Measurements from ENCODE around the gene RERE.
"Not testable (repeated sequence)": the region's sequence is repeated elsewhere in the genome, so short reads cannot be mapped to it uniquely, and the experiment has no call there.

Gene RERE

DNA sequence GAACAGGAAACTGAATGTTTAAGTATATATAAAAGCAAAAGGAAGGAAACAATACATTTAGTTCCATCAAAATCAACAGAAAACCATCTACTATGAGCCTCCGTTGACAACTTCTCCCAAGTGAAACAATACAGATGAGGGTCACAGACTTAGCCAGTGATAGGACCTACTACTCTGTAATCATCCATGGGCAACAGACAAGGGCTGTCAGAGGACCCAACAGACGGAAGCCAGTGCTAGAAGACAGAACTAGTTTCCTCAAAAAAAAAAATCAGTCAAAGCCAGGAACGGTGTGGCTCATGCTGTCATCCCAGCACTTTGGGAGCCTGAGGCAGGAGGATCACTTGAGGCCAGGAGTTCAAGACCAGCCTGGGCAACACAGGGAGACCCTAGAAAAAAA lies 20.6 kb downstream of the RERE start:
- no peak for DNase-seq

DNA sequence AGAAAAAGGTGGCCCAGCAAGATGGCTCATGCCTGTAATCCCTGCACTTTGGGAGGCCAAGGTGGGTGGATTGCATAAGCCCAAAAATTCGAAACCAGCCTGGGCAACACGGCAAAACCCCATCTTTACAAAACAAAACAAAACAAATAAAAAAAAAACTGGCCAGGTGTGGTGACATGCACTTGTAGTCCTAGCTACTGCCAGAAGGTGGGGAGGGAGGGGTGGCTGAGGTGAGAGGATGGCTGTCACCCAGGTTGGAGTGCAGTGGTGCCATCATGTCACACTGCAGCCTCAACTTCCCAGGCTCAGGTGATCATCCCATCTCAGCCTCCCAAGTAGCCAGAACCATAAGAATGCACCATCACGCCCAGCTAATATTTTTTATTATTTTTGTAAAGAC lies 22.8 kb downstream of the RERE start:
- DNase-seq, result no peak

DNA sequence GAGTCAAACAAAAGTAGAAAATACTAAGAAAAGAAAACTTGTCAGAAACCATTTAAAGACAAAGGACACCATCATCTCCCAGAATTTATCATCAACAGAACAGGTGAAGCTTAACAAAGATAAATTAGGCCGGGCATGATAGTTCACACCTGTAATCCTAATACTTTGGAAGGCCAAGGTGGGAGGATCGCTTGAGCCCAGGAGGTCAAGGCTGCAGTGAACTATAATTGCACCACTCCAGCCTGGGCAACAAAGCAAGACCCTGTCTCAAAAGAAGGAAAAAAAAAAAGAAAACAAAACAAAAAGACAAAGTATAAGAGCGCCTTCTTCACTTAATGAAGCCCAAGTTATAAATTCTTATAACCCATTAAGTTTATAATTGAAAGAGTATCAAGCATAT lies 25.6 kb downstream of the RERE start:
- DNase-seq, result no peak

DNA sequence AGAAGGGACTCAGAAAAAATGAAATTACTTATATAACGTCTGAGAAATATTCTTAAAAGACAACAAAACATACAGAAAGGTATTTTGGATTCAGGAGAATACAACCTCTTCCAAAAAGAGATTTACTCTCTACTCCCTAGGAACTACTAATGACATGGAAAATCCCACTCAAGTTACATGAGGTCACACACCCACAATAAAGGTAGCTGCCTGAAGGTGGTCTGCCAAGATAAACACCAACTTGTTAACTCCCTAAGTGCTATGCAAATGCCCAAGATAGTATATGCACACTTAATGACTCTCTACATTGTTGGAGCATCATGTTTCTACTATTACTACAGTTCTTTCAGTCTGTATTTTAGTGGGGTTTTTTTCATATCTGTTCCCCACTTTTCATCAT lies 26.5 kb downstream of the RERE start:
- no peak for DNase-seq

DNA sequence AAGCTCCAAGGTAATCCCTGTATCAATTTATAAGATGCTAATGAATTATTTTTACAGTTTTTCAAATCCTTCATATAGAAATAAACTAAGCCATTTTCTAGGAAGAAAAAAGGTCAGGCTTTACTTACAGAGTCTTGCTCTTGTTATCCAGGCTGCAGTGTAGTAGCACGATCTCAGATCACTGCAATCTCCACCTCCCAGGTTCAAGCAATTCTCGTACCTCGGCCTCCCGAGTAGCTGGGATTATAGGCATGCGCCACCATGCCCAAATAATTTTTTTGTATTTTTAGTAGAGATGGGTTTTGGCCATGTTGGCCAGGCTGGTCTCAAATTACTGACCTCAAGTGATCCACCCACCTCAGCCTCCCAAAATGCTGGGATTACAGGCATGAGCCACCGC lies 27.0 kb downstream of the RERE start:
- no peak for DNase-seq

DNA sequence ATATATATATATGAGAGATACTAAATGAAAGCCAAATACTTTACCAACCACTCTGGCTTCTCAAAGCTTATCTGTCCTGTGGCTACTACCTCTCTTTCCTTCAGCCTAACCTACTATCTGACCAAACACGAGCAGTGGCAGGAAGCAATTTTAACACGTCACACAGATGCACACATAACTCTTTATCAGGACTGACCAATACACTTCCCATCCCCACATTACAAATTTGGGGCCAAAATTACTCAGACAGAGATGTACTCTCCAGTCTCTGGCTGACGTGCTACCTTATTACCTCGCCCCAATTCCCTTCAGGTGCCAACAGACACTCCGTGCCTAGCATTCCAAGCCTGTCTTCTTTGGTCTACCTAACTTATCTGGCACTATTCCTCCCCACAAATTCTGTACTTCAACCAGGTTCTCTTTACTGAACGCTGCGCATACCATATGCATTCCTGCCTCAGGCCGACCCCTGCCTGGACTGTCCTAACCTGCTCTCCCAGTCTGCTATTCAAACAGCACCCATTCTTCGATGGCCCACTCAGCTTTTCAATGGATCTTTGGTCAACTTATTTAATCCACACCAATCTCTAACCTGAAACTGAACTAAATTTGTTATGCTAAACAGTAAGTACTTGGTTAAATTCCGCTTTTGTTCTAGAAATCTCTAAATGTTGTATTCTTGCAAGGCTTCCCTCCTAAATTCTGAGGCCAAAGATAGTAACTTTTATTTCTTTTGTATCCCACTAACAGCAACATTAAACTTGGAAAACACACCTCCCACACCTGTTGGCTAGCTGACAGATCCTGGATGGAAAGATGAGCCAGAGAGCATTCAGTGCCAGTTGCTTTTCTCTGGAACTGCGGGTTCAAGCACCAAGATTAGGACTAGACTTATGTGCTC lies 27.9 kb downstream of the RERE start:
- DNase-seq, result no peak

DNA sequence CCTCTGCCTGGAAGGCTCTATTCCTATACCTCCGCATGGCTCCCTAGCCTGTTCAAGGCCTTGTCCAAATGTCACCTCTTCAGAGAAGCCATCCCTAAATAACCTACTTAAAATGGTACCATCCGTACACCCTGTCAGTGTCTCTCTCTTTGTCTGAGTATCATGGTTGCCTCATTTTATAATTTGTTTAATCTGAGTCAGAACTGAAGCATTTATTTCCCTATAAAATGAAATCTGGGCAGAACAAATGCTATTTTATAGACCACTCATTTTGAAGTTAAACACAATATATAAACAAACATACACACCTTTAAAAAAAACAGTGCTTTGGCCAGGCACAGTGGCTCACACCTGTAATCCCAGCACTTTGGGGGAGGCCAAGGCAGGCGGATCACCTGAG lies 30.2 kb downstream of the RERE start:
- no peak for DNase-seq

DNA sequence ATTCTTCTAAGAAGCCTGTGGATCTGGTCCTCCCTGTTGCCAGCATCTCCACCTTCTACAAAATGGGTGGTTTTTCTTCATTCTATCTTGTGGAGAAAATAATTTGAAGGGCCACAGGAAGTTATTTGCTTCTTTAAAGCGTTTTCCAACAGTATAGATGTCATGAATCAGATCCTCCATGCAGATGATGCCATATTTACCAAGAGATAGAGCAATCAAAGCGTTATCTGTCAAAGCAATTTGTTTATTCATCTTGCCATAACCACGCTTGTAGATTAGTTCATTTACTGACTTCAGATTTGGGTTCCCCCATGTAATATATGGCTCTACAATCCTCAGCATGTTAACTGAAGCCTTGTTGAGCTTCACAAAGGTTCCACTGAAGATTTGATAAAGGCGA lies 31.2 kb downstream of the RERE start:
- not testable (repeated sequence) for DNase-seq

DNA sequence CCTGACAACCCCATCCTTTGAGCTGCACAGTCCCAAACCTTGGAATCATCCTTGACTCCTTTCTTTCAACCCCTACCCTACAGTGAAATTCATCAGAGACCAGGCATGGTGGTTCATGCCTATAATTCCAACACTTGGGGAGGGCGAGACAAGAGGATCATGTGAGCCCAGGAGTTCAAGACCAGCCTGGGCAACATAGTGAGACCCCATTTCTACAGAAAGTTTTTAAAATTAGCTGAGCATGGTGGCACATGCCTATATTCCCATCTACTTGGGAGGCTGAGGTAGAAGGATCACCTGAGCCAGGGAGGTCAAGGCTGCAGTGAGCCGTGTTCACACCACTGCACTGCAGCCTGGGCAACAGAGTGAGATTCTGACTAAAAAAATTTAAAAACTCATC lies 34.5 kb downstream of the RERE start:
- no peak for DNase-seq

DNA sequence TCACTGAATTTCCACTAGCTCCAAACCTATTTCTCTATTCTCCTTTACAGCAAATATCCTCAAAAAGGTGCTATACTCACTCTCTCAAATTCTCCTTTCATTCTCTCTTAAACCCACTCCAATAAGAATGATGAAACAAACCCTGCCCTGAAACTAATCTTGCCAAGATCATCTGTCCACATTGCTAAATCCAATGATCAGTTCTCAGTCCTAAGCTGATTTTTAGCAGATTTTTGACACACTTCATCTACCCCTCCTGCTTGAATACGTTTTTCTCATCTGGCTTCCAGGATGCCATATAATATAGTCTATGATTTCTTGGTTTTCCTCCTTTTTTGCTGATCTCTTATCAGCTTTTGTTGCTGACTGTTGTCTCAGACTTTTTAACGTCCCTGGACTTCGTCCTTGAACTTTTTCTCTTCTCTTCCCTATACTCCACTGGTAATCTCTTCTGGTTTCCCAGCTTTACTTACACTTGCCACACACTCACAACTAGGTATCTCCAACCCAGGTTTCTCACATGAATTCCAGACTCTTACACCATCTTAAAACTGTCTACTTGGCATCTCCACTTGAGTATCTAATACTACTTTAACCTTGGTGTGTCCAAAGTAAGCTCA lies 35.3 kb downstream of the RERE start:
- no peak for DNase-seq

DNA sequence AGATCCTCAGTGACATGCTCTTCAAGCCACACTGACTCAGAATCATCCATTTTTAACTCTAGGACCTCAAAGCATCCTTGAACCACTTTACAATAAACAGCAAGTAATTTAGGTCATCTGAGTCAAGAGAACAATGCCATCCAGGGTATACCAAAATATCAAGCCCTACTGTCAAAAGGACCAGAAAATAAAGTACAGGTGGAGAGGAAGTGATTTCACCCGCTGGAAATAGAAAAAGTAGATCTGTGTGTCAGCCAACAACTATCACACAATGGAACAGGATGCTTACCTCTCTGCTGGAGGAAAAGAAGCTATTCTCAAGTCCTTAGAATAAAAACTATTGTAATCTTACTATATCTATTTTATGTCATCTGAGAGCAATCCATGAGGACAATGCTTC lies 37.0 kb downstream of the RERE start:
- DNase-seq, result no peak

DNA sequence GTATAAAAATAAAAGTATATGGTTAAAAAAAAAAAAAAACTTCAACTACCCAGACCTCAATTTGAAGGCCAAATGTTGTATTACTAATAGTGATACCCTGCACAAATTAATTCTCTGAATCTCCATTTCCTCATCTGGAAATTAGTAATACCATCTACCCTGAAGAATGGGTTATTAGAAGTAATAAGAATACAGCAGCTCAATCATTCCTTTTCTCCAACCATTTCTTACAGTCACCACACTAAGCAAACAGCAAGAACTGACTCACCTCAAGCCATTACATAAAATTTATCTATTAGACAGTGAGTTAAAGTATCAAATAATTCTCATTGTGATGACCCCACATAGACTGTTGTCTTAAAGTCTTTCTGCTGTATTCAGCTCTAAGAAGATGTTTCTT lies 39.6 kb downstream of the RERE start:
- no peak for DNase-seq

DNA sequence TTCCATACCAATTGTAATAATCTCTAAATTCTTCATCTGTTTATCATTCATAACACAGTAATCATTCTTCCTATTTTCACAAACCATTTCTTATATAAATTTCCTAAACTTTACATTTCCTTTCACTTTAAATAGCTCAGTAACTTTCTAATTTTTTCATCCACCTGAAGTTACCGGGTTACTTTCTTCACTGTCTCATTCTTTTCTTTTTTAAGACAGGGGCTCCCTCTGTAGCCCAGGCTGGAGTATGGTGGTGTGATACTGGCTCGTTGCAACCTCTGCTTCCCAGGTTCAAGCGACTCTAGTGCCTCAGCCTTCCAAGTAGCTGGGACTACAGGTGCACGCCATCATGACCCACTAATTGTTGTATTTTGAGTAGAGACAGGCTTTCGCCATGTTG lies 41.3 kb downstream of the RERE start:
- DNase-seq, result no peak

DNA sequence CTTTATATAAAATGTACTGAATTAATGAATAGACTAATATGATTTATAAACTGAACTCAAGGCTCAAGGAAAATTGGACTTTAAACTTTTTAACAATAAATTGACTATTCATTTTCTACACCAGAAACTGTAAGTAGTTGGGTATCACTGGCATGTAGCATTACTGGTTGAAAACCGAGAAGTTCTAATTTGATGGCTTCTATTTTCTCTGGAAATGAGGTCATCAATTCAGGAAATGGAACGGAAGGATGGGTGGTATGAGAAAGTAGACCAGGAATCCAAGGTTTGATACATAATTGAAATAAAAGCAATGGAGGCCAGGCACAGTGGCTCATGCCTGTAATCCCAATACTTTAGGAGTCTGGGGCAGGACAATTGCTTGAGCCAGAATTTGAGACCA lies 50.4 kb downstream of the RERE start:
- DNase-seq, result no peak

DNA sequence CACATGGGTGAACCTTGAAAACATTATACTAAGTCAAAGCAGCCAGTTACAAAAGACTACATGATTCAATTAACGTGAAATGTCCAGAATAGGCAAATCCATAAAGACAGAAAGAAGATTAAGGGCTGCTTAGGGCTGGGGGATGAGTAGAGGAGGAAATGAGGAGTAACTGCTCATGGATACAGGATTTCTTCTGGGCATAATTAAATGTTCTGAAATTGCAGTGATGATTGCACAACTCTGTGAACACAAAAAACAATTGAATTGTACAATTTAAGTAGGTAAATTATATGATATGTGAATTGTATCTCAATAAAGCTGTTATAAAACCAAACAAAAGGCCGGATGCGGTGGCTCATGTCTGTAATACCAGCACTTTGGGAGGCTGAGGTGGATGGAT lies 52.2 kb downstream of the RERE start:
- no peak for DNase-seq

DNA sequence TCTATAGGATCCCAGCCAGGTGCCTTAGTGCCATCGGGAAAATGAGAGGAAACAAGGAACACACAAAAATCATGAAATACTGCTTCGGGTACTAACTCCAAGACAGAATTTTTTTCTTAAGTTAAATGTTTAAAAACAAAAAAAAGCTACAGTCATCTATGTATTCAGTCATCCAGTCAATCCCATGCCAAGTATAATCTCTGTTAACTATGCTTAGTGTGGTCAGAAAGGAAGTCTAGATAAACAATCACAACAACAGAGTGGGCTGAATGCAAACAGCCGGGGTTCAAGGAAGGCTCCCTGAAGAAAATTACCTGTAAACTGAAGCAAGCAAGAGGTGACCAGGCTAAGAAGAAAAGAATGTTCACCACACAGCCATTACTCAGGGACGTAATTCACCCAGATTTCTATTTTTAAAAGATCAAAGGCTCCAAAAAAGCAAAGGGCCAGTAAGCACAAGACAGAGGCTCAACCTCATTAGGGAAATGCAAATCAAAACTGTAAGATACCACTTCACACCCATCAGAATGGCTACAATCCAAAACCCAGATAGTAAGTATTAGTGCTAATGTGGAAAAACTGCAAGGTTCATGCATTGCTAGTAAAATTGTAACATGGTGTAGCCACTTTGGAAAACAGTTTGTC lies 53.0 kb downstream of the RERE start:
- no peak for DNase-seq

DNA sequence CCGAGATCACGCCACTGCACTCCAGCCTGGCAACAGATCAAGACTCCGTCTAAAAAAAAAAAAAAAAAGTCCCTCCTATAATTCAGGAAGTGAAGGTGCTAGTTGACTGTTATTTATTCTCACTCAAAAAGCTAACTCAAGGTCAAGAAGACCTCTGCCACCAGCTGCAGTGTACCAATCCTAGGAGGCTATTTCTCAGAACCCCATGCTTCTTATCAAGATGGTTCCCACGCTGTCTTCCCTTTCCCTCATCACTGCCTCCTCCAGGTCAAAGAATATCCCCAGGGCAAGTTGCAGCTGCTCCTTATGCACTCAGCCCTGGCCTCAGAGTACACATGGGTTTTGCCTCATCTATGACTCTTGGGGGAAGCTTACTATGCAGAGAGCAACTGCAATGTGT lies 53.6 kb downstream of the RERE start:
- no peak for DNase-seq

DNA sequence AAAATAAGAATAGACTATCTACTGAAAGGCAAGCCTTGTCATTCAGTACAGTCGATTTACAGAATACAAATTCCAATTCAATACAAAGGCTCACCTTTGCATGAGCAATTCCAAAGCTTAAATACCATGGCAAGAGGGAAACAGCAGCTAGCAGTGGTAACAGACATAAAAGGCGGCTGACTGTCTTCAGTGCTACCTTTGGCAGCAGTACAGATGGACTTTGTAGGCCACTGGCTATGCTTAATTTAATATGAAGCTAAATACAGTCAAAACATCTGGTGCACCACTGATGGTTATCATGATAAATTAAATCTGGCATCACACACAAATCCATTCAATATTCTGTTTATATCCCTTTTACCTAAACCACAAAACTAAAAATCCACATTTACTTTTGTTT lies 62.4 kb downstream of the RERE start:
- DNase-seq, result no peak

DNA sequence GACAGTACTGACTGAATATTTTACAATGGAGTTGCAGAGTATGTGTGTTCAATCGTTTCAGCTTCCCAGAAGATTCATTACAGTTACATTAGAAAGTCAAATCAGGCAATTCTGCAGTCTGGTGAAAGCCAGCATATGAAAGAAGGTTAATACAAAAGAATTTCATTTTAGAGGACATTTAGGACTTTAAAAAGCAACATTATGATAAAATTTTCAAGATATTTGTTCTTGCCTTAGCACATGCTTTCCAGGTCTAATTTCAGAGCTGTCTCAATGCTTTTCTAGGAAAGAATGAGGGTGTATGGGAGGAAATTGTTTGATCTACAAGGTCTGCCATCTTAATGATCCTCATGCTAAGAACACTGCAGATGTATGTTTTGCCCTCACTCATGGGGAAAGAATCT lies 63.2 kb downstream of the RERE start:
- DNase-seq, result no peak

DNA sequence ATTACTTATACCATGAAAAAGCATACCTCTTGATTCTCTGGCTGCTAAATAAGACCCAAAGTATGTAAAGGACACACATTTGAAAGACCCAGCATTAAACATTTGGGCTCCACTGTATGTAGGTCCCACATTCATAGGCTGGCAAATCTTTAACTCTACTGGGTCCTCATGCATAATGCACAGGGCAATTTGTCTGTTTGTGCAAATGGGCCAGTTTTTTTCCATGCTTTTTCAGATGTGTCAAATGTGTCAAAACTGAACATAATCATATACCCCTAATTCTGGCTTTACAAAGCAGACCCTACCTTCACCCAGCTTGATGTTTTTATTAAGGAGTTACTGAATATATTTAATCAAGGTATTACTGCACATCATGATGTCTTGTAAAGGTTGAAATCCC lies 63.7 kb downstream of the RERE start:
- DNase-seq, result no peak

DNA sequence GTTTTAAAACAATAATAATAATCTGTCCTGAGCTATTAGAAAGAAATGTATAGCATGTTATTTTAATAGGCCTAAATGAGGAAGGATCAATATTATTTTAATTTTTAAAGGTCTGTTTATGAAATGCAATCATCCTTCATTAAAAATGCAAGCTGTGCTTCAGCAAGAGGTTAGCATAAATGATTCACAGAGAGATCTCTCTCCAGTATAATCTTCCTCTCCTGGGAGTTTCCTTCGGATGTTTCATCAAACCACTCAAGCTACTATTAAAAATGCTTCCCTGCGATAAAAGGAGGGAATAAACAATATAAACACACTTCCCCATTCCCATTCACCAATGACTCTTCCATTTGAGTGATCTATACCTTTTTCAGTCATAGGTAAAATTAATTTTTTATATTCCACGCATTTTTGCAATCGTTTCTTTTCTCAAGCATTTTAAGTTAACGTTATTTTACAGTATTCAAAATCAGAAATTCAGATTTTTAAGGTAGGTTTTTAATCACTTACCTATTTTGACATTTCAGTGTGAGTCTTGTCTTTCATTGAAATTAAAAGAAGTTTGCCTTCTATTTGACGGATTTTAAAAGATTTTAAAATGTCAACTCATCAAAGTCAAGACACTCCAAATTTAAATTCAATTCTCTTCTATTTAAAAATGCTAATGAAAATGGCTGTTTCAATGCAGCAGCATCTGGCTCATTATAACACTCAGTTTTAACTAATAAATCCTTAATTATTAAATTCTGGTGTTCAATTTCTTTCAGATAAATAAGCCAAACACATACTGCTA lies 64.3 kb downstream of the RERE start:
- no peak for DNase-seq

DNA sequence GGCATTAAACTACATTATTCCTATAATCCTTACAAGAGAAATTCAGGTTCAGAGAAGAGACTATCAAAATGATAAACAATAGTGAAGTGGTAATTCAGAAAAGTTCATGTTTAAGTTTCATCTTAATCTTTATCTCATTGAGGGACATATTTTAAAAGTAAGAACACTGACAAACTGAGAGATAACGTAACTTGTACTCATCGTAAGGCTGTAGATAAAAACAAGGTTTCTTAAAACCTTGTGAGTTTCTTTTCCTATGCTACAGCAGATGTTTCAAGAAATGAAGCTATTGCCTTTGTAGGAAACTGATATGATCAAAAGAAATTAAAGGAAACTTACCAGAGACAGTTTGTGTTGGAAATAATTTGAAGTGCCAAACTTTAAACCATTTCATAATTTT lies 65.0 kb downstream of the RERE start:
- no peak for DNase-seq

DNA sequence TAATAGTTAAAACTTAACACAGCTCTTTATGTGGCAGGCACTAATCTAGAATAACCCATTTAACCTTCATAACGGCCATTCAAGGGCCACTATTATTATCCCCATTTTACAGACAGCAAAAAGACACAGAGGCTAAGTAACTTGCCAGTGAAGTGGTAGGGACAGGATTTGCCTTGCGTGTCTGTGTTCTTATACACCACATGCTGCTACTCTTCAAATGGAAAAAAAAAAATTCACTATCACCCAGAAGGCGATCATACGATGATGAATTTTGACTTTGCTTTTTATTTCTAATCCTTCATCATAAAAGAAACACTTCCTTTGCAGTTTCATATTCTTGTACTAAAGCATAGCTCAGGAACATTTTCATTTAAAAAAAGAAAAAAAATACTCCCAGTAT lies 65.5 kb downstream of the RERE start:
- DNase-seq, result no peak

Measured in cortex of kidney (tissue), 1 donor.